Activated T-cell treated with anti-CD3 and anti-CD28 coated beads for 24 hours (primary cell): ENCODE measurements around the gene SUN5.

ENCODE experiments used
- DNase-seq: peaks from one replicate; pipeline ENCODE4 v3.0.0-alpha.2; 2020; ENCODE audit warnings: low read depth

SUN5 gene

GRCh38 chr20:33014336-33015113 is 10.3 kb upstream of the SUN5 start:
- no peak for DNase-seq

- DNase-seq: no peak
Observed at GRCh38 chr20:33013701-33014326, 9.6 kb upstream of the SUN5 start.

GRCh38 chr20:33012327-33013189 is 8.3 kb upstream of the SUN5 start:
- DNase-seq: no peak

- no peak for DNase-seq
Observed at GRCh38 chr20:33010674-33011449, 6.6 kb upstream of the SUN5 start.

GRCh38 chr20:33010133-33010504 is 5.9 kb upstream of the SUN5 start:
- no peak for DNase-seq

GRCh38 chr20:33009214-33010132 is 5.2 kb upstream of the SUN5 start:
- no peak for DNase-seq

GRCh38 chr20:33008336-33009213 is 4.3 kb upstream of the SUN5 start:
- no peak for DNase-seq

GRCh38 chr20:33007376-33008335 is 3.4 kb upstream of the SUN5 start, which contains the start of gene BPIFB2:
TSS of gene BPIFB2 (plus strand) at chr20:33007704. CDS start at chr20:33008575, 871 bp downstream.
- no peak for DNase-seq

- no peak for DNase-seq
Observed at GRCh38 chr20:33006776-33007375, 2.6 kb upstream of the SUN5 start.

- DNase-seq: no peak
Observed at GRCh38 chr20:33005908-33006775, 1.9 kb upstream of the SUN5 start.

GRCh38 chr20:33005132-33005566 is 916 bp upstream of the SUN5 start:
- DNase-seq: peak; percentile 28

GRCh38 chr20:33002087-33002808 is 2.0 kb downstream of the SUN5 start:
- no peak for DNase-seq

GRCh38 chr20:33000802-33001466 is 3.3 kb downstream of the SUN5 start:
- no peak for DNase-seq

- DNase-seq: no peak
Observed at GRCh38 chr20:32999603-33000250, 4.5 kb downstream of the SUN5 start.

- no peak for DNase-seq
Observed at GRCh38 chr20:32997431-32997830, 6.8 kb downstream of the SUN5 start.
